KOPT-K1 (cell line): ENCODE results near the gene TRMT112.

Source experiments
- H3K27ac ChIP-seq: fragments of 200-600 bp; sonication (generic); 2 replicates; pipeline ENCODE4 v1.5.1; 2016; ENCODE audit warnings: antibody characterized with exemption, mild to moderate bottlenecking, low read depth, low read length; ENCODE audit not compliant: poor library complexity, severe bottlenecking
- H3K36me3 ChIP-seq: fragments of 200-600 bp; sonication (generic); 2 replicates; pipeline ENCODE4 v1.5.1; 2017; ENCODE audit warnings: antibody characterized with exemption, mild to moderate bottlenecking, low read length, moderate library complexity; ENCODE audit not compliant: insufficient read depth
- H3K9me3 ChIP-seq: fragments of 200-600 bp; sonication (generic); 2 replicates; pipeline ENCODE4 v1.5.1; 2017; ENCODE audit warnings: antibody characterized with exemption, low read length, mild to moderate bottlenecking; ENCODE audit not compliant: insufficient read depth, poor library complexity, severe bottlenecking

Gene TRMT112

DNA sequence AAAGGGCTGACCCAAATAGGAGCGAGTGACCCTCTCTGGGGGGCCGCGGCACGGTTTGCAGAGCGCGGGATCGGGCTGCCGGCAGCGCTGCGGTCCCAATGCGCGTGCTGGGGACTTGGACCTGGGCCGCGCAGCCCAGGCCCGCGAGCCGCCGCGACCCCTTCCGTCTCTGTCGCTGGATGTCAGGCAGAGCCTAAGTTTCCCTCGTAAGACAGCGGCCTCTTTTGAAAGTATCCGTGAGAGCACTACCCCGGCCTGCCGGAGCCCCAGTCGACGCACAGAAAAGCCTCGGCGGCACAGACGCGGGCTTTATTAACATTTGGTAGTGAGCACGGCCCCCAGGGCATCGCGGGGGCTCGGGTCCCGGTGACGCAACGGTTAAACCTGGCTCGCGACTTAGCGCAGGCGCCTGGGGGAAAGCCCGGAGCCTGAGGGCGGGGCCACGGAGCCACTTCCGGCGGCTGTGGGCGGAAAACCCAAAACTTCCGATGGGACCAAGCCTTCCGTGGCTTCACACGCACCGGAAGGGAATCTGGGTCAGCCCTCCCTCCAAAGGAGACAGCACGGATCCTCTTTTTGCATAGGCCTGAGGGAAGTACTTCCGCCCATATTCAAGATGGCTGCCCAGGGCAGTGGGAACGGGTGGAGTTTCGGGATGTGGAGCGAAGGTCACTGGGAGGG is 47.7 kb downstream of the TRMT112 start:
- Histone ChIP-seq H3K36me3 (peaks cover 4% of the 10 kb centered on the region; the same call in 1 of the 2 replicates), H3K9me3 (no peaks in the 10 kb centered on the region), H3K27ac (peak overlapping the region; percentile 88)

DNA sequence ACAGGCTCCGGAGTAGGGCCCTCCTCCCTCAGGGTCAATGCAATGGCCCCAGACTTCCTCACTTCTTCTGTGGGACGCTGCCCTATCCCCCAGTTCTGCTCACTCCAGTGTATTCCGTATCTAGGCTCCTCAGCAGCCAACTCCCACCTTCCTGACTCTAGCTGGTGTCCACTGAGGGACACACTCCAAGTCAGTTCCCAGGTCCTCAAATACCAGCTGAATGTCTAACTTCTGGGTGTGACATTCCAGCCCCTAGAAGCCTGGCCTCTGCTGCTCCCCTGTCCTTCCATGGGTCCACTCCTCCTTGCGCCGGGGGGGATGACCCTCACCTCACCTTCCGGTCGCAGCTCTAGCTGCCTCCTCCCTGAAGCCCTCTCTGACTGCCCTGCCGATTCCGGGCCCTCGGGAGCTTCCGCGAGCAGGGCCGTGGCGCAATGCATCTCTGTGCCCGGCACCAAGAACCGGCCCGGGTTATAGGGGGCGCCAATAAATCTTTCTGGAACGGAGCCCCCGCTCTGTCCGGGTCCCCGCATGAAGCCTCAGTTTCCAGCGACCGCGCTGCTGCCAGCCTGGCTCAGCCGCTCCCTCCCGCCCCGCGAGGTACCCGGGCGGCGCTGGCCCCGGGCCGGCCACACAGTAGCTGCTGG is 48.3 kb downstream of the TRMT112 start:
- Histone ChIP-seq H3K9me3 (no peaks in the 10 kb centered on the region), H3K27ac (peak overlapping the region; percentile 88), H3K36me3 (peaks cover 4% of the 10 kb centered on the region; the same call in 1 of the 2 replicates)

DNA sequence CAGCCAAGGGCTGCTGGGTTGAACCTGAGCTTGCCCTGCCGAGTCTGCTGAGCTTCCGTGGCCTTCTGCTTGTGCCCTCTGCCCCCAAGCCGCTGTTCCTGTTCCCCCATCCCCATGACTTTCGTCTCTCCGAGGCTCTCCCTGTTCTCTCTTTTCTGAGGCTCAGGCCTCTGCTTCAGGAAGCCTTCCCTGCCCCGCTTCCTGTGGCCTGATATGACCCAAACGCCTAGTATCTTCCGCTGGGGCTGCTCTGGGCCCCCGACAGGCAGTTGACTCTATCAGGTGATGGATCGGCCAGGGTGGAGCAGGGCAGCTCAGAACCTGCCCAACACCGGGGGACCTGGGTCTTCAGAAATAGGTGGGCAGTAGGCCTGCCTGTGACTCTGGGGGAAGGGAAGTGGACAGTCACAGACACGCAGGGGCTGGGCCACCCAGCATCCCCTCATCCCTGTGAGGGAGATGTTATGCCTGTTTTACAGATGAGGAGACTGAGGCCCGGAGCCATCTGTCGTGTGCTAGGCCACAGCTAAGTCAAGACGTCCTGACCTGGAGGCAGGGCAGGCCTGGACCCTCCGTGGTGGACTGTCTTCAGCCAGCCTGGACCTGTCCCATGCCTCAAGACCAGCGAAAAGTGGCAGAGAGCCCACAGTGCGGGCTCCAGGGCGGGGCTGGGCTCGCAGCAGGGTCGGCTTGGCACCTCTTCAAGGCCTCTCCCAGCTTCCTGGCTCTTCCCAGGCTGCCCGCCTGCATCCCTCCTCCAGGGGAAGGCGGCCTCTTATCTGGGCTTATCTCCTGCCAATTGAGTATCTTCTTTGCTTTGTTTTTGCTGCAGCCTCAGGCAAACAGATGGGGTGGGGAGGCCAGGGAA is 49.1 kb downstream of the TRMT112 start:
- peaks cover 4% of the 10 kb centered on the region; the same call in 1 of the 2 replicates for H3K36me3 ChIP-seq
- peak overlapping the region; percentile 88 for H3K27ac ChIP-seq
- H3K9me3 ChIP-seq = no peaks in the 10 kb centered on the region

DNA sequence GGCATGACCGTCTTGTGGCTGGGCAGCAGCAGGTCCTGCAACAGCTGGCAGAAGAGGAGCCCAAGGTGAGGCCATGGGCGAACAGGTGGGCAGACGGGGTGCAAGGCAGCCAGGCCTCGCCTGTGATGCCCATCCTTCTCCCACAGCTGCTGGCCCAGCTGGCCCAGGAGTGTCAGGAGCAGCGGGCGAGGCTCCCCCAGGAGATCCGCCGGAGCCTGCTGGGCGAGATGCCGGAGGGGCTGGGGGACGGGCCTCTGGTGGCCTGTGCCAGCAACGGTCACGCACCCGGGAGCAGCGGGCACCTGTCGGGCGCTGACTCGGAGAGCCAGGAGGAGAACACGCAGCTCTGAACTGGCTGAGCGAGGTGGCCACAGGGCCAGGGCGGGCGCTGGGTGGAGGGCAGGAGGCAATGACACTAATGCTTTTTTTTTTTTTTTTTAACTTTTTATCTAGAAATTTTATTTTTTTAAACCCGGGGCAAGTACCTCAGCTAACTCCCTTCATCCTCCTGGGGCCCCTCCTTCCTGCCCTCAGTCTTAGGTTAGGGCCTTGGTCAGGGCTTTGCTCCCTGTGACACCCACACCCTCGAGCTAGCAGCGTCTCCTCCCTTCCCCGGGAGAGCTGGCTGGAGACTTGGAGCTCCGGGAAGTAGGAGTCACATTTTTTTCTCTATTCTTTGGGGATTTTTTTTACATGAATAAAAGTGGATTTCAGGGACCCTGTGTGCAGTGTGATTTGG is 50.0 kb downstream of the TRMT112 start:
- Histone ChIP-seq H3K27ac (peak overlapping the region; percentile 88), H3K36me3 (peaks cover 3% of the 10 kb centered on the region; the same call in 1 of the 2 replicates), H3K9me3 (no peaks in the 10 kb centered on the region)
